Fibroblast of the conjunctiva (primary cell): ENCODE results near the gene CNPY3.
A peak's percentile ranks its signal among the peaks of the same experiment; 100 is the strongest.
"Not testable (repeated sequence)": the region's sequence is repeated elsewhere in the genome, so short reads cannot be mapped to it uniquely, and the experiment has no call there.

Experiments used
- DNase-seq: peaks from one replicate; pipeline ENCODE4 v3.0.0-alpha.2; 2010; ENCODE audit warnings: low read depth

CNPY3 gene

GRCh38 chr6:42915732-42916131 lies 13.5 kb upstream of the CNPY3 start, which contains the start of gene PTCRA:
Gene PTCRA (plus strand): TSS chr6:42916053. CDS start chr6:42916070, 17 bp downstream.
- DNase-seq: no peak

DNA sequence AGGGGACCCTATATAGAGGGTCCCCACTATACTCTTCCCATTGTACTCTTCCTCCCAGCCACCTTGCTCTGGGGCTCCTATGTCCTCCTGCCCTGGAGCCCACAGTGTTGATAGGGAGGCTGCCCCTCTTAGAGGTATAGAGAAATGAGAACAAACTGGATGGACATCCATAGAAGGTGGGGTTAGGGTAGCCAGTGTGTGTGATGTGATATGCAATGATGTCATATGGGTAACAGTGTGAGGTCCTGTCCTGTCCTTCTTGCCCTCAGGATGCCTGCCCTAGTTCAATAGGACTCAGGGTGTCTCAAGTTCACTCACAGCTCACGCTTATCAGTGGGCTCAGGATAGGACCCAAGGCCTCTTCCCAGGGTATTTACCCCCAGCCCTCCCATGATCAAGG lies 13.0 kb upstream of the CNPY3 start:
- DNase-seq: no peak

DNA sequence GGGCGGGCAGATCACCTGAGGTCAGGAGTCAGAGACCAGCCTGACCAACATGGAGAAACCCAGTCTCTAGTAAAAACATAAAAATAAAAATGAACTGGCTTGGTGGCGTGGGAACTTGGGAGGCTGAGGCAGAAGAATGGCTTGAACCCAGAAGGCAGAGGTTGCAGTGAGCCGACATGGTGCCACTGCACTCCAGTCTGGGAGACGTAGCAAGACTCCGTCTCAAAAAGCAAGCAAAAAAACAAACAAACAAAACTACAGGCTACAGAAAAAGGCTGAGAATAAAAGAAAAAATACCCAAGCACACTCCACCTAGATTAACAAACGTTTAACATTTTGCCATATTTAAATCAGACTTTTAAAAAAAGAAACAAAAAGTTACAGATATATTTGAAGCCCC lies 7.5 kb upstream of the CNPY3 start:
- DNase-seq: no peak

DNA sequence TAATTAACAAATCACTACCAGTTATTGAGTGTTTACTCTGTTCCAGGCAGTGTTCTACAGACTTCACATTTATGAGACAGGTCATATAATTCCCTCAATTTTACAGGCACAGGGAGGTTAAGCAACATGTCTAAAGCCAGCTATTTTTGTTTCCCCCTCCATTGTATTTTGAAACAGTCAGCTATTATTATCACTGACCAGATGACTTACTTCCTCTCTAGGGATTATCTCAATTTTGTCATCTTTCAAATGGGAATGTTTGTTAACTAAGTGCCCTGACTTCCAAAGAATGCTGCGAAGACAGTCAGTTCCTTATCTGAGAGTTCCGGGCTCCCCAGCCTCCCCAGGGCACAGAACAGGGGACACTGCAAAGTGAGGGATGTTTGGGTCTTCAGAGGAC lies 5.6 kb upstream of the CNPY3 start:
- DNase-seq: no peak

GRCh38 chr6:42925248-42925857 lies 3.9 kb upstream of the CNPY3 start:
- no peak for DNase-seq

- peak; percentile 47 for DNase-seq
Measured at GRCh38 chr6:42929821-42930360, 611 bp downstream of the CNPY3 start.

DNA sequence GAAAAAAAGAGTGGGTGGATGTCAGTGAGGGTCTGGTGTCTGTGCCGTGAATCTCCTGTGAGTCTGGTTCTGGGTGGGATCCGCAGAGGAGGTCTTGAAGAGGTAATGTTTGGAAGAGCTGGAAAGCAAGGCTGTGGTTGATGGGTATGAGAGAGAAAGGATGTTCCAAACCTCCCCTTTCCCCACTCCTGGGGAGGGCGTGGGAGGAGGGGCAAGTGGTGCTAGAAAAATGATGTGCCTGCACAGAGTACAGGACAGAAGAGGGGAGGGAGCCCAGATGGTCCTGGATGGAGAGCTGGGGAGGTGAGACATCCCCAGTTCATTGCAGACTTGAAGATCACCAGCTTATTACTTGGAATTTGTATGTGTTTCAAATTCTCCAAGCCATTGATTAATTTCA lies 3.1 kb downstream of the CNPY3 start:
- no peak for DNase-seq

DNA sequence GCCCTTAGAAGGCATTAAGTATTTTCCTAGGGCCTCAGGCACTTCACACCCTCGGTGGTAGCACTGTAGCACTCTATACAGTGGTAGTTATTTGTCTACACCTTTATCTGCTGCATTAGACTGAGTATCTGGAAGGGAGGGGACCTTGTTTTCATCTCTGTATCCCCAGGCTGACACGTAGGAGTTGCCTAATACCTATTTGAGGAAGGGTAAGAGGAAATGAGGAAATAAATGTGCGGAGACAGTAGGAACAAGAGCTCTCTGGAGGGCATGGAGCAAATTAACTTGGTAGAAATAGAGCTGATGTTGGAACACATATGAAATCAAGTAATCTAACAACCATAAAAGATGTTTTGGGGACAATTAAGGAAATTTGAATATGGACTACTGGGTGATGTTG lies 3.9 kb downstream of the CNPY3 start:
- no peak for DNase-seq

- no peak for DNase-seq
Measured at GRCh38 chr6:42935322-42935721, 6.0 kb downstream of the CNPY3 start.

DNA sequence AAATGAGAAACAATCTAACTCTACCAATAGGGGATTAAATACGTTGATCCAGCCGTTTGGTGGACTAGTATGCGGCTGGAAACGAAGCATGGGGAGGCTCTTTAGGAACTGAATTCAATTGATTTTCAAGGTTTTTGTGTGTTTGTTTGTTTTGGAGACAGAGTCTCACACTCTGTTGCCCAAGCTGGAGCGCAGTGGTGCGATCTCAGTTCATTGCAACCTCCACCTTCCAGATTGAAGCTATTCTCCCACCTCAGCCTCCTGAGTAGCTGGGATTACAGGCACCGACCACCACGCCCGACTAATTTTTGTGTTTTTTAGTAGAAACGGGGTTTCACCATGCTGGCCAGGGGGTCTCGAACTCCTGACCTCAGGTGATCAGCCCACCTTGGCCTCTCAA lies 7.1 kb downstream of the CNPY3 start:
- DNase-seq: no peak

DNA sequence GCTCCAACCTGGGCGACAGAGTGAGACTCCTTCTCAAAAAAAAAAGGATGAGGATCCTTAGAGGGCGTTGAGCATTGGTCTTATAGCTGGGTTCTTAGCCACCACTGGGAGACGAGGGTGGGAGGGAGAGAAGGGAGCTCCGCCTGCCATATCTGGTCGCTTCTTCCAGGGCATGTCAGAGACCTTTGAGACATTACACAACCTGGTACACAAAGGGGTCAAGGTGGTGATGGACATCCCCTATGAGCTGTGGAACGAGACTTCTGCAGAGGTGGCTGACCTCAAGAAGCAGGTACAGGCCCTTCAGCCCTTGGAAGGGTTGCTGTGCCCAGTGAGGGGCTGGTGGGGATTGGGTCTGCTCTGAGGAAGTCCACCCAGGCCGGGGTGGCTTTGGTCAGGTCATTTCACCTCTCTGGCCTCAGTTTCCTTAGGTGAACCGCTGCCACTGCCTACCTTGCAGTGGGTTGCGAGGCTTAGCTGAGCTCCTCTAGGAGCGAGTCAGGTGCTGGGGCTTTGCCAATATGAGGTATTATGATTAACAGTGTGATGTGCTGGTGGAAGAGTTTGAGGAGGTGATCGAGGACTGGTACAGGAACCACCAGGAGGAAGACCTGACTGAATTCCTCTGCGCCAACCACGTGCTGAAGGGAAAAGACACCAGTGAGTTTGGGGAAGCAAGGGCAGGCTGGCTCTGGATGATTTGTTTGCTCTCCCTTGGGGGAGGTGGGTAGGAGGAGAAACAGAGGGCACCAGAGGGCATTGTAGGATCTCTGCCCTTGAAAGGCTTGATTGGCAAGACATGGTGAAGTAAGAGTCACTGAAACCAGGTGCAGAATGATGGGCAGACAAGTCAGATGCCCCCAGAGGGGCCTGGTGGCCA lies 8.5 kb downstream of the CNPY3 start:
- no peak for DNase-seq

GRCh38 chr6:42938428-42938796 lies 9.1 kb downstream of the CNPY3 start:
- DNase-seq: no peak

DNA sequence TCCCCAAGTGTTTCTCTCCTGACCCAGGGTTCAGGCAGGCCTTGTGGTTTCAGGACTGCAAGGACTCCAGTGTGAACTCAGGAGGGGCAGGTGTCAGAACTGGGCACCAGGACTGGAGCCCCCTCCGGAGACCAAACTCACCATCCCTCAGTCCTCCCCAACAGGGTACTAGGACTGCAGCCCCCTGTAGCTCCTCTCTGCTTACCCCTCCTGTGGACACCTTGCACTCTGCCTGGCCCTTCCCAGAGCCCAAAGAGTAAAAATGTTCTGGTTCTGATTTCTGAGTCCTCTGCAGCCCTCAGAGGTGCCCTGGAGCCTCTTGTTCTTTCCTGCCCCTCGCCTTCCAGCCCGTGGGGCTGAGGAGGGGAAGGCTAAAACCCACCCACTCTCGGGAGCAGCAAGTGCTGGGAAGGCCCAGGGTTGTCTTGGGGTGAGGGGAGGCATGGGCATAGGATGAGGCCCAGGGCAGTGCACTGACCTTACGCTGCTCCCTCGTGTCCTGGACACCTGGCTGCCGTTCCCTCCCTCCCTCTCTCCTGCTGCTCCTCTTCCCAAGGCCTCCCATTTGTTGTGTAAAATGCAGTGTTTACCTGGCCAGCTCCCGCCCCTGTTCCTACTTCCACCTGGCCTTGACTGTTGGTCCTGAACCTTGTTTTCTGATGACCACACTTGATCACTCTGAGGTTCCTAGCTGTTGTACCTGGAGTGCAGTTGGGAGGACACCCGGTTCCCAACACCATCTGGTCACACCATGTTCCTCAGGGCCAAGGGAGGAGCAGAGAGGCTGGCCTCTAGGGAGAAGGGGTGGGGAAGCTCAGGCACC lies 9.9 kb downstream of the CNPY3 start:
- DNase-seq: no peak

- no peak for DNase-seq
Measured at GRCh38 chr6:42939810-42940167, 10.5 kb downstream of the CNPY3 start.

DNA sequence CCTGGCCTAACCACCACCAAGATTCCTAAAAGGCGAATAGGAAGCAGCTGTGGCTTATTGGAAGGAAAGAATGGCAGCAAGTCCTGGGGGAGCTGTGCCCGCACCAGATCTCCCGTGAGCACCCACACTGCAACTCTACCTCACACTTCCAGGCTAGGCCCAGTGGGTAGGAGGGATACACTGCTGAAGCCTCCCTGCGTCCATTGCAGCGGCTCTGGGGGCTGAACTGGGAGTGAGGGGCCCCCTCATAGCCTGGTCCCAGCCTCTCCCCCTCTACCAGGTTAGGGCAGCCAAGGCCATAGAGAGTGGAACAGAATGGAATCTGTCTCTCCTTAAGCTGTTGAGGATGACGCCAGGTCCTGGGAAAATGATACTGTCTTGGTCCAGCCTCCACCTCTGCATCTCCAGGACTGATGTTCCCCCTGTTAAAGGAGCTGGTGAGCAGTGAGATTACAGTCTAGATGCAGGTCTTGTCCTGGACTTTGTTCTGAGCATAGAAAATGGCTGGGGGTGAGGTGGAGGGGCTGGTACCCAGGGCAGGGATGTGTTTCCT lies 11.3 kb downstream of the CNPY3 start:
- DNase-seq: no peak

DNA sequence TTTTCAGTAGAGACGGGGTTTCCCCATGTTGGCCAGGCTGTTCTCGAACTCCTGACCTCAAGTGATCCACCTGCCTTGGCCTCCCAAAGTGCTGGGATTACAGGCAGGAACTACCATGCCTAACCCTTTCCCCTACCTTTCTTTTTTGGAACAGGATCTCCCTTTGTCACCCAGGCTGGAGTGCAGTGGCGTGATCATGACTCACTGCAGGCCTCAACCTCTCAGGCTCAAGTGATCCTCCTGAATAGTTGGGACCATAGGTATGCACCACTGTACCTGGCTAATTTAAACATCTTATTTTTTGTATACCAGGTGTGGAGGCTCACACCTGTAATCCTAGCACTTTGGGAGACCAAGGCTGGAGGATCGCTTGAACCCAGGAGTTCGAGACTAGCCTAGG lies 12.1 kb downstream of the CNPY3 start:
- not testable (repeated sequence) for DNase-seq

DNA sequence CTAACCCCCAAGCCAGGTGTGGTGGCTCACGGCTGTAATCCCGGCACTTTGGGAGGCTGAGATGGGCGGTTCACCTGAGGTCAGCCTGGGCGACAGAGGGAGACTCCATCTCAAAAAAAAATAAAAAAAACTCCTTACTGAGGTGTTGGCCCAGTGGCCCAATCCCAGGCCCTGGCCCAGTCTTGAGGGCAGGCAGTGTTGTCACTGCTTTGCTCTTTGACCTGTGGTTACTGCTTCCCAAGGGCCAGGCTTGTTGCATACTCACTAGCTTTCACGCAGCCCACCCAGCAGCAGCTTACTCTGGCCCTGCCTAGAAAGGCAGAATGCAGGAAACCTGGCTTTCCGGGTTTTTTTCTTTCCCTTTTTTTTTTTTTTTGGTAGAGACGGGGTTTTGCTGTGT lies 13.2 kb downstream of the CNPY3 start:
- no peak for DNase-seq

- no peak for DNase-seq
Measured at GRCh38 chr6:42947950-42948349, 18.7 kb downstream of the CNPY3 start.

DNA sequence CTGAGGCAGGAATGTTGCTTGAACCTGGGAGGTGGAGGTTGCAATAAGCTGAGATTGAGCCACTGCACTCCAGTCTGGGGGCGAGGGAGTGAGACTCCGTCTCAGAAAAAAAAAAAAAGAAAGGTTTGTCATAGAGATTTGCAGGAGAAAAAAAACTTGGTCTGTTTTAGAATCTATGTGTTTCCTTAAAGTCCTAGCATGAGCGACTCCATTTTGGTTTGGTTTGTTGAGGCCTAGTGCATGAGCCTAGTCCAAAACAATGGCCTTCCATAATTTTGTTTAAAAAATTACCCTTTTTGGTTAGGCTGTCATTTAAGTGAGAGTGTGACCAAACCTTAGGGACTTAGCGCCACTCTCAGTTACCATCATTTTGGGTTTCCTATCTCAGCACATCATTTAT lies 23.1 kb downstream of the CNPY3 start:
- DNase-seq: no peak

- DNase-seq: not testable (repeated sequence)
Measured at GRCh38 chr6:42954405-42954804, 25.1 kb downstream of the CNPY3 start.

- DNase-seq: no peak
Measured at GRCh38 chr6:42958125-42958524, 28.8 kb downstream of the CNPY3 start.

- no peak for DNase-seq
Measured at GRCh38 chr6:42959917-42960242, 30.6 kb downstream of the CNPY3 start.
